ENCODE measurements around the gene MEX3A.

DNA sequence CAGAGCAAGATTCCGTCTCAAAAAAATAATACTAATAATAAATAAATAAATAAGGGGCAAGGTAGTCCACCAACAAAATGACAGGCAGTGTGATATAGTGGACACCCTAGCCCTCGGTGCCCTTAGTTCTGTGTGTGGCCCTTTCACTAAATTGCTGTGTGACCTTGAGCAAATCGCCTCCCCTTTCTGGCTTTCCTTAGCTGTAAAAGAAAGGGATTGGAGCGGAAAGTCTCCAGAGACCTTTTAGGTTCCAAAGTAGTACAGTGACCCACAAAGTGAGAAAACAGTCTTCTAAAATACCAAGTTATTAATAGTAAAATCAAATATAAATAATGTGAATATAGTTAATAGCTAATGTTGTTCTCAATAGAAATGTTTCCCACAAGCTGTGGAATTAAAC is 39.8 kb upstream of the MEX3A start:
- TF ChIP-seq, protein P1, sequence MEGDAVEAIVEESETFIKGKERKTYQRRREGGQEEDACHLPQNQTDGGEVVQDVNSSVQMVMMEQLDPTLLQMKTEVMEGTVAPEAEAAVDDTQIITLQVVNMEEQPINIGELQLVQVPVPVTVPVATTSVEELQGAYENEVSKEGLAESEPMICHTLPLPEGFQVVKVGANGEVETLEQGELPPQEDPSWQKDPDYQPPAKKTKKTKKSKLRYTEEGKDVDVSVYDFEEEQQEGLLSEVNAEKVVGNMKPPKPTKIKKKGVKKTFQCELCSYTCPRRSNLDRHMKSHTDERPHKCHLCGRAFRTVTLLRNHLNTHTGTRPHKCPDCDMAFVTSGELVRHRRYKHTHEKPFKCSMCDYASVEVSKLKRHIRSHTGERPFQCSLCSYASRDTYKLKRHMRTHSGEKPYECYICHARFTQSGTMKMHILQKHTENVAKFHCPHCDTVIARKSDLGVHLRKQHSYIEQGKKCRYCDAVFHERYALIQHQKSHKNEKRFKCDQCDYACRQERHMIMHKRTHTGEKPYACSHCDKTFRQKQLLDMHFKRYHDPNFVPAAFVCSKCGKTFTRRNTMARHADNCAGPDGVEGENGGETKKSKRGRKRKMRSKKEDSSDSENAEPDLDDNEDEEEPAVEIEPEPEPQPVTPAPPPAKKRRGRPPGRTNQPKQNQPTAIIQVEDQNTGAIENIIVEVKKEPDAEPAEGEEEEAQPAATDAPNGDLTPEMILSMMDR (IDR thresholded peaks at IDR 0.05; ENCODE audit: insufficient read depth, low read depth, low read length) = no peak
- TF ChIP-seq EZH2 (IDR thresholded peaks at IDR 0.05; ENCODE audit: insufficient read depth, low read length) = no peak

All from astrocyte (in vitro differentiated cells and primary cell).